GM23338 (cell line): ENCODE measurements around the gene KCNAB3. TPM values are rescaled to one million over a fixed set of nuclear protein-coding genes. Genes with fewer than 3 reads are reported as not detected.

Experiments used
- ATAC-seq: fragments of 200-7000 bp; cut with Tn5 transposase; 3 replicates; pipeline ENCODE4 v1.9.1; 2020
- DNase-seq: peaks from one replicate; pipeline ENCODE4 v3.0.0-alpha.2; 2015; ENCODE audit warnings: low spot score
- H2AFZ ChIP-seq: fragments of 200-600 bp; sonication (generic); 2 replicates; pipeline ENCODE4 v1.8.0; 2016; ENCODE audit warnings: antibody characterized with exemption, mild to moderate bottlenecking, moderate library complexity
- H3F3A ChIP-seq: fragments of 200-600 bp; sonication (generic); replicated peaks from 2 replicates; pipeline ENCODE4 v1.8.0; 2017; ENCODE audit warnings: antibody characterized with exemption, mixed run types, low read depth
- H3K27ac ChIP-seq: fragments of 200-600 bp; sonication (generic); 2 replicates; pipeline ENCODE4 v1.6.1; 2016; ENCODE audit warnings: low read depth
- H3K27me3 ChIP-seq: fragments of 200-600 bp; sonication (generic); 2 replicates; pipeline ENCODE4 v1.8.0; 2016; ENCODE audit warnings: mild to moderate bottlenecking, mixed run types, moderate library complexity; ENCODE audit not compliant: insufficient read depth
- H3K36me3 ChIP-seq: fragments of 200-600 bp; sonication (generic); 2 replicates; pipeline ENCODE4 v1.8.0; 2016; ENCODE audit warnings: mild to moderate bottlenecking; ENCODE audit not compliant: insufficient read depth
- H3K4me1 ChIP-seq: fragments of 200-600 bp; sonication (generic); 2 replicates; pipeline ENCODE4 v1.8.0; 2016; ENCODE audit warnings: mild to moderate bottlenecking, moderate library complexity; ENCODE audit not compliant: insufficient read depth
- H3K4me2 ChIP-seq: fragments of 200-600 bp; sonication (generic); 2 replicates; pipeline ENCODE4 v1.7.1; 2017; ENCODE audit warnings: mixed run types
- H3K4me3 ChIP-seq: fragments of 200-600 bp; sonication (generic); 2 replicates; pipeline ENCODE4 v1.6.1; 2016; ENCODE audit warnings: mixed run types
- H3K79me2 ChIP-seq: fragments of 200-600 bp; sonication (generic); replicated peaks from 2 replicates; pipeline ENCODE4 v1.8.0; 2017; ENCODE audit warnings: mild to moderate bottlenecking; ENCODE audit not compliant: insufficient read depth
- H3K9me2 ChIP-seq: fragments of 200-600 bp; sonication (generic); 2 replicates; pipeline ENCODE4 v1.8.0; 2017; ENCODE audit not compliant: insufficient read depth
- H4K20me1 ChIP-seq: fragments of 200-600 bp; sonication (generic); replicated peaks from 2 replicates; pipeline ENCODE4 v1.8.0; 2017; ENCODE audit warnings: mild to moderate bottlenecking; ENCODE audit not compliant: insufficient read depth
- H3K27ac Mint-ChIP-seq: 2 replicates; pipeline ENCODE4 v1.8.0; 2020; ENCODE audit warnings: inconsistent platforms, mild to moderate bottlenecking, moderate library complexity, mixed read lengths
- H3K27me3 Mint-ChIP-seq: 3 replicates; pipeline ENCODE4 v1.8.0; 2022; ENCODE audit warnings: low read depth, mild to moderate bottlenecking, moderate library complexity, mixed read lengths, inconsistent platforms; ENCODE audit not compliant: insufficient read depth, poor library complexity
- H3K36me3 Mint-ChIP-seq: 3 replicates; pipeline ENCODE4 v1.8.0; 2021; ENCODE audit warnings: low read depth, mild to moderate bottlenecking, inconsistent platforms, moderate library complexity, mixed read lengths
- H3K4me1 Mint-ChIP-seq: 3 replicates; pipeline ENCODE4 v1.8.0; 2020; ENCODE audit warnings: mild to moderate bottlenecking, inconsistent platforms, mixed read lengths
- H3K4me3 Mint-ChIP-seq: 3 replicates; pipeline ENCODE4 v1.8.0; 2021; ENCODE audit warnings: moderate library complexity, mild to moderate bottlenecking, inconsistent platforms, mixed read lengths
- H3K9me3 Mint-ChIP-seq: 3 replicates; pipeline ENCODE4 v1.8.0; 2020; ENCODE audit warnings: moderate library complexity, mild to moderate bottlenecking, inconsistent platforms, mixed read lengths
- CREB1 ChIP-seq: fragments of 250-450 bp; sonication (Bioruptor Pico); IDR thresholded peaks from 2 replicates; pipeline ENCODE4 v1.5.0; 2020; ENCODE audit warnings: low read depth, mild to moderate bottlenecking, moderate library complexity
- CTCF ChIP-seq, 2 experiments: fragments of 200-600 bp in 1 of 2; sonication (generic) in 1 of 2; conservative IDR thresholded peaks; 2 replicates each; pipeline versions ENCODE4 v1.5.1 to v1.6.1; 2016 to 2017; ENCODE audit warnings: antibody characterized with exemption in 2 of 2, low read depth in 2 of 2, mild to moderate bottlenecking in 2 of 2, moderate library complexity in 1 of 2
- ETS1 ChIP-seq: IDR thresholded peaks from 2 replicates; pipeline ENCODE4 v1.6.1; 2016; ENCODE audit warnings: antibody characterized with exemption
- EZH2 ChIP-seq: fragments of 200-600 bp; sonication (generic); IDR thresholded peaks from one replicate; pipeline ENCODE4 v1.8.0; 2017; ENCODE audit warnings: antibody characterized with exemption, mild to moderate bottlenecking, low read depth; ENCODE audit not compliant: unreplicated experiment
- NANOG ChIP-seq: IDR thresholded peaks from 2 replicates; pipeline ENCODE4 v1.6.1; 2016; ENCODE audit warnings: antibody characterized with exemption, borderline replicate concordance
- POLR2AphosphoS5 ChIP-seq: IDR thresholded peaks from 2 replicates; pipeline ENCODE4 v1.6.1; 2016; ENCODE audit warnings: antibody characterized with exemption, low read depth
- STAT1 ChIP-seq: IDR thresholded peaks from one replicate; pipeline ENCODE4 v1.6.1; 2016; ENCODE audit warnings: antibody characterized with exemption; ENCODE audit not compliant: unreplicated experiment
- ZNF114 ChIP-seq: fragments of 250-450 bp; sonication (Bioruptor Pico); IDR thresholded peaks from 2 replicates; pipeline ENCODE4 v1.5.0; 2020; ENCODE audit warnings: mild to moderate bottlenecking, moderate library complexity
- ZNF462 ChIP-seq: fragments of 250-450 bp; sonication (Bioruptor Pico); IDR thresholded peaks from 2 replicates; pipeline ENCODE4 v1.5.0; 2020; ENCODE audit warnings: mild to moderate bottlenecking, moderate library complexity
- polyA plus RNA-seq: library from polyadenylated mRNA; unstranded; fragments of >200 nt; fragmentation: Nextera tagmentation; extraction: Ambion mirVana; gene quantifications from 2 replicates; pipeline ENCODE4 v1.2.1, GENCODE V29; 2016
- total RNA-seq: library from RNA; depleted of rRNA; stranded (reverse); fragments of >200 nt; shearing (Covaris generic); gene quantifications from 2 replicates; pipeline ENCODE4 v1.2.3, GENCODE V29; 2014

Gene KCNAB3
- total and polyA plus RNA-seq, 2 experiments from 2014 or later = 0.45 to 1.0 TPM

GRCh38 chr17:7927596-7927995 lies 2.1 kb downstream of the KCNAB3 start:
- H3K9me3 Mint-ChIP-seq = peaks cover 2% of the 10 kb centered on the region; the same call in 2 of the 3 replicates
- no peak overlapping the region for H2AFZ ChIP-seq
- no peaks in the 10 kb centered on the region for H3K79me2 ChIP-seq
- H3K9me2 ChIP-seq = no peaks in the 10 kb centered on the region
- no peak overlapping the region for H3K27ac ChIP-seq
- H3K36me3 Mint-ChIP-seq = no peaks in the 10 kb centered on the region
- no peak overlapping the region for H3K4me3 Mint-ChIP-seq
- H3K4me3 ChIP-seq = no peak overlapping the region
- no peak for DNase-seq
- no peaks in the 10 kb centered on the region; the same call in 1 of the 2 replicates for H3F3A ChIP-seq
- peaks cover 59% of the 10 kb centered on the region for H3K27me3 Mint-ChIP-seq
- TF ChIP-seq CREB1 = no peak
- H3K36me3 ChIP-seq = no peaks in the 10 kb centered on the region
- H3K4me1 ChIP-seq = peaks cover 5% of the 10 kb centered on the region
- no peak overlapping the region for H3K27ac Mint-ChIP-seq
- ATAC-seq = no peak
- H3K27me3 ChIP-seq = peaks cover 70% of the 10 kb centered on the region
- no peaks in the 10 kb centered on the region; the same call in 1 of the 2 replicates for H4K20me1 ChIP-seq
- H3K4me2 ChIP-seq = no peak overlapping the region
- H3K4me1 Mint-ChIP-seq = peaks cover 16% of the 10 kb centered on the region

- Mint-ChIP-seq H3K9me3 (peaks cover 2% of the 10 kb centered on the region; the same call in 2 of the 3 replicates), H3K36me3 (no peaks in the 10 kb centered on the region), H3K4me3 (peak overlapping the region; percentile 65), H3K27ac (no peak overlapping the region), H3K27me3 (peaks cover 64% of the 10 kb centered on the region), H3K4me1 (peaks cover 11% of the 10 kb centered on the region)
- Histone ChIP-seq H3F3A (no peaks in the 10 kb centered on the region; the same call in 1 of the 2 replicates), H3K4me3 (peak overlapping the region; percentile 53), H3K27ac (no peak overlapping the region), H3K36me3 (no peaks in the 10 kb centered on the region), H3K27me3 (peaks cover 92% of the 10 kb centered on the region), H4K20me1 (no peaks in the 10 kb centered on the region; the same call in 1 of the 2 replicates), H3K4me2 (peak overlapping the region; percentile 90), H3K4me1 (peaks cover 6% of the 10 kb centered on the region), H3K9me2 (no peaks in the 10 kb centered on the region), H3K79me2 (no peaks in the 10 kb centered on the region), H2AFZ (peak overlapping the region; percentile 92; the same call in 1 of the 2 replicates)
- DNase-seq = peak; percentile 94
- ATAC-seq = peak; percentile 89
- TF ChIP-seq CREB1 (peak; percentile 60), POLR2AphosphoS5 (no peak; the same call in none of the 2 replicates), EZH2 (peak; percentile 6), ETS1 (no peak), STAT1 (no peak), CTCF (conservative IDR thresholded peaks at IDR 0.05; ENCODE audit: low read depth in 2 of 2) (0 out of 4 replicates have a peak, but pooled peaks of 1 of the 2 experiments have one; percentile 10), NANOG (no peak), ZNF114 (CRISPR knock-in tag) (no peak), ZNF462 (CRISPR knock-in tag) (no peak)
These were observed 6.6 kb downstream of the KCNAB3 start for GRCh38 chr17:7922845-7923628.
